HS-5 (cell line): ENCODE data around the gene OLFML3.

Experiments used
- DNase-seq: peaks from one replicate; pipeline ENCODE4 v3.0.0-alpha.2; 2012; ENCODE audit warnings: low read depth

Gene OLFML3

DNA sequence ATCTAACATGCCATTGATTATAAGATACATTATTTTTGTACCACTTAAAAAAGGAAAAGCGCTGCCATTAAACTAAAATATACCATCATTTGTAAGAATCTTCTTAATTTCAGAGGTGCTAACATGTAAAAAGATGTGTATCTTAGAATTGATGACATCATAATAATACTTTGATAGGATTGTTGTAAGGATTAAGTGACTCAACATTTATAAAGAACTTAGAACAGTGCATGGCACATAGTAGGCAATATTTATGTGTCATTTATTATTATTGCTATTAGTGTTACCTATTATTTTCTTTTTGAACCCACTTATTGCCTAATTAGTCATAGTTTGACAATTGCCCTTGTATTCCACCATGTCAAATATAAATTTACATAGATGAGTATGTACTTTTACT is 28.4 kb upstream of the OLFML3 start:
- DNase-seq: no peak

- DNase-seq: no peak
Measured at GRCh38 chr1:113951719-113952118, 27.6 kb upstream of the OLFML3 start.

DNA sequence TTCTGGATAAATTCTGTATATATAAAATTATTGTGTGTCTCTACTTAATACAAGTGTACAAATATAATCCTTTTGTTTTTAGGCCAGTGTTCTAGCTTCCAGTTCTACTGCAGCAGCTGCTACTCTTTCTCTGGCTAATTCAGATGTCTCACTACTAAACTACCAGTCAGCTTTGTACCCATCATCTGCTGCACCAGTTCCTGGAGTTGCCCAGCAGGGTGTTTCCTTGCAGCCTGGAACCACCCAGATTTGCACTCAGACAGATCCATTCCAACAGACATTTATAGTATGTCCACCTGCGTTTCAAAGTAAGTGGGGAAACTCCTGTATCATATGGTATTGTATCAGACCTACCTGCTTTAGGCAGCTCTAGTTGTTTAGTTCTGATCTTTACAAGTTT is 21.3 kb upstream of the OLFML3 start:
- no peak for DNase-seq

GRCh38 chr1:113958691-113959090 is 20.6 kb upstream of the OLFML3 start:
- DNase-seq: no peak

- DNase-seq: no peak
Measured at GRCh38 chr1:113963281-113963906, 15.9 kb upstream of the OLFML3 start.

GRCh38 chr1:113965703-113966412 is 13.4 kb upstream of the OLFML3 start:
- DNase-seq: no peak

DNA sequence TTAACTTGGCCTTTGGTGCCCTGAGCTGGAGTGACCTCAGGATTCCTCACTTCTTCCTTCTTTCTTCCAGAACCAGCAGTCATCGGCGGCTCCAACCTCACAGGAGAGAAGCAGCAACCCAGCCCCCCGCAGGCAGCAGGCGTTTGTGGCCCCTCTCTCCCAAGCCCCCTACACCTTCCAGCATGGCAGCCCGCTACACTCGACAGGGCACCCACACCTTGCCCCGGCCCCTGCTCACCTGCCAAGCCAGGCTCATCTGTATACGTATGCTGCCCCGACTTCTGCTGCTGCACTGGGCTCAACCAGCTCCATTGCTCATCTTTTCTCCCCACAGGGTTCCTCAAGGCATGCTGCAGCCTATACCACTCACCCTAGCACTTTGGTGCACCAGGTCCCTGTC is 6.3 kb upstream of the OLFML3 start:
- no peak for DNase-seq

- DNase-seq: no peak
Measured at GRCh38 chr1:113975211-113975895, 3.9 kb upstream of the OLFML3 start.

DNA sequence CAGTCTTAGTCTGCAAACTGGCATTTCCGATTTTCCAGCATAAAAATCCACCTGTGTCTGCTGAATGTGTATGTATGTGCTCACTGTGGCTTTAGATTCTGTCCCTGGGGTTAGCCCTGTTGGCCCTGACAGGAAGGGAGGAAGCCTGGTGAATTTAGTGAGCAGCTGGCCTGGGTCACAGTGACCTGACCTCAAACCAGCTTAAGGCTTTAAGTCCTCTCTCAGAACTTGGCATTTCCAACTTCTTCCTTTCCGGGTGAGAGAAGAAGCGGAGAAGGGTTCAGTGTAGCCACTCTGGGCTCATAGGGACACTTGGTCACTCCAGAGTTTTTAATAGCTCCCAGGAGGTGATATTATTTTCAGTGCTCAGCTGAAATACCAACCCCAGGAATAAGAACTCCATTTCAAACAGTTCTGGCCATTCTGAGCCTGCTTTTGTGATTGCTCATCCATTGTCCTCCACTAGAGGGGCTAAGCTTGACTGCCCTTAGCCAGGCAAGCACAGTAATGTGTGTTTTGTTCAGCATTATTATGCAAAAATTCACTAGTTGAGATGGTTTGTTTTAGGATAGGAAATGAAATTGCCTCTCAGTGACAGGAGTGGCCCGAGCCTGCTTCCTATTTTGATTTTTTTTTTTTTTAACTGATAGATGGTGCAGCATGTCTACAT is 2.5 kb upstream of the OLFML3 start:
- no peak for DNase-seq

DNA sequence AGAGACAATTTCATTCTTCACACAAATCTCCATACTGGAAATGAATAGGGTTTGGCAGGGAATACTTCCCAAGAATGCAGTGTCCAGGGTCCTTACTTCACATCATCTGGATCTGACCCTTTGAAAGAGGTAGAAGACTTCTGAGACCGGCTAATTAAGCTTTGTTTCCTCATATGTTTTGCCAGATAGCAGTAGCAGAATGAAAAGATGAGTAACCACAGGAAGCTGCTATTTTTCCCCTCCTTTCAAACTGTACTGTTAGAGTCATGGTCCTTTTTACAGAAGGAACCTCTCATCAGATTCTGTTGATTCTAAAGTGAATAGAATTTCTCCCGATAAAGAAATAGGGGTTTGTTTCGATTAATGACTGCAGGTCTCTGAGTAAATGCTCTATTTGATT is 1.4 kb upstream of the OLFML3 start:
- no peak for DNase-seq

DNA sequence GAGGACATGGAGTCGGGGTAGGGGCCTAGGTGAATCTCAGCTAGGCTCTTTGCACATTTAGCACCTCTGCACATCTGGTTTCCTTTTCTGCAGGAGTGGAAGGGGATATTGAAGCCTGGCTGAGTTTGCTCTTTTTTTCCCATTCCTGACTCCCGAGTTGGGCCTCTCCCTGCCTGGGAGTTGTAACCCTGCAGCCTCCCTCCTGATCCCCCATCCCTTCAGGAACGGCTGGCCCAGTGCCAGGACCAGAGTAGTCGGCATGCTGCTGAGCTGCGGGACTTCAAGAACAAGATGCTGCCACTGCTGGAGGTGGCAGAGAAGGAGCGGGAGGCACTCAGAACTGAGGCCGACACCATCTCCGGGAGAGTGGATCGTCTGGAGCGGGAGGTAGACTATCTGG is 836 bp downstream of the OLFML3 start:
- DNase-seq: no peak

- DNase-seq: no peak
Measured at GRCh38 chr1:113981962-113982931, 3.0 kb downstream of the OLFML3 start.

GRCh38 chr1:113982949-113983348 is 3.7 kb downstream of the OLFML3 start:
- DNase-seq: no peak

DNA sequence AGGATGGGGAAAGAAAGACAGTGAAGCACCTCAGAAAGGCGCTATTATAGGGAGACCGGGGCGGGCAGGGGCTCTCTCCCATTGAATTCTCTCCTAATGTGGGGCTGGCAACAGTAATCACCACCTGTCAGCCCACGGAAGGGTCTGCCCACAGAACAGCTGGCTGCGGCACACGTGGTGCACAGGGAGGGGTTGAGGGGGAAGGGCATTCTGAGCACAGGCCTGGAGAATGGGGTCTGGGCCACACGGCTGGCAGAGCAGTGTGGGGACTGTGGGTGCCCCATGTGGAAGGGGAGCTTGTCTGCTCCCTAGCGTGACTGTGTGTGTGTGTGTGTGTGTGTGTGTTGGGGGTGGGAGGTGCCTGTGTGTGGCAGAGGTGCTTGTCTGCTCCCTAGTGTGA is 4.1 kb downstream of the OLFML3 start:
- no peak for DNase-seq

DNA sequence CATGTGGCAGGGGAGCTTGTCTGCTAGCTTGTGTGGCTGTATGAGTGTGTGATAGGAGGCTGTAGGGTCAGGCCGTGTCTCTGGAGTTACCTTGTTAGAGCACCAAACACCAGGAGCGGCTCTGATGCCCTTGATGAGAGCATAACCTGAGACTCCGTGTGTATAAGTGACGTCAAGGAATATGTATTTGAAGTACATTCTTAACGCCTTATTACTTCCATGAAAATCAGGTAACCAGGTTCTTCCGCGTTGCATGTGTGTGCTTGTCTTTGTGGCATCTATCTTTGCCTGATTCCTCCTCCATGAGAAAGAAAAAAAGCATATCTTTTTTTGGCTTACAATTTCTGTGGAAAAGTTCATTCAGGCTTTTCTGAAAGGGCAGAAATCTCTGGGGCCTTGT is 4.6 kb downstream of the OLFML3 start:
- no peak for DNase-seq

DNA sequence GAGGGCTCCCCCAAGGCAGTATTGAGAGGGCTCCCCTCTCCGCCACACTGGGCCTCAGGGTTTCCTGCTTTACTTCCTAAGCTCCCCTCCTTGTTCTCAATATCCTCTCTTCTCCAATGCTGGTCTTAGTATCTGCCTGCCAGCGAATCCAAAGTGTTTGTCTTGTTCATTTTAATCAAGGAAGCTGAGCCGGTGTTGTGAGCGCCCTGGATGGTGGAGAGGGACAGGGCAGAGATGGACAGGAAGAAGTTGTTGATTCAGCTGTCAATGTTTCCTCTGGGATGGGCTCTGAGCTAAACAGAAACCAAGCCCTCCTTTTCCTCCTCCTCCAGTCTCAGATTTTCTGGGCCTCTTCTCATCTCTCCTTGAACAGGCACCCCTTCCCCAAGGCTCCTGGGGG is 5.4 kb downstream of the OLFML3 start:
- DNase-seq: no peak

DNA sequence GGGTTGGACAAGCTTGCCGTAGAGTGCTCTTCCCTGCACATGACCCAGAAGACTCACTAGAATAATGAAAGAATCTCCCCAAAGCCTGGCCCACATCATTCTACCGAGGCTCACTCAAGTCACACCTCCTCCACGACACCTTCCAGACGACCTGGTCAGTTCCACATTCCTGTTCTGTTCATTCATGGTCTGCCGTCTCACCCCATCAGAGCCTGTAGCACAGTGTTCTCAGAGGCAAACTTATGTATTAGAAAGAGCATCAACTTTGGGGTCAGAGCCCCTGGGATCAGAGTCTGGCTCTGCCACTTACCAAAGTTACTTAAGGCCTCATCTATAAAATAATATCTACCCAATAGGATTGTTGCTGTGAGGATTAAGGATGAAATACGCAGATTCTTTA is 7.5 kb downstream of the OLFML3 start:
- no peak for DNase-seq

DNA sequence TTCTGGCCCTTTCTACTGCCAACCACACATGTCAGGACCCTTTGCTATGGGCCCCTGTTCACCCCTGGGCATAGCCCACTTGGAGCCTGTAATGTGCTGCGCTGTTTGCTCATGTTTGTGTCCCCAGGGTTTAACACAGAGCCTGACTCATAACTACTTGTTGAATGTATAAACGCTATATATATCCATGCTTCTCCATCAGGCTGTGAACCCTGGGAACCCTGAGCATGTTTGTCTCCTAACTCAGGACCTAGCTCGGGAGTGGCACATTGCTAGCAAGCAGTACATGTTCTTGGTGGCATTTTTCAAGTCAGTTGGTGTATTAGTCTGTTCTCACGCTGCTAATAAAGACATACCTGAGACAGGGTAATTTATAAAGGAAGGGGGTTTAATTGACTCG is 8.0 kb downstream of the OLFML3 start:
- DNase-seq: no peak

- DNase-seq: no peak
Measured at GRCh38 chr1:113990530-113990929, 11.3 kb downstream of the OLFML3 start.

DNA sequence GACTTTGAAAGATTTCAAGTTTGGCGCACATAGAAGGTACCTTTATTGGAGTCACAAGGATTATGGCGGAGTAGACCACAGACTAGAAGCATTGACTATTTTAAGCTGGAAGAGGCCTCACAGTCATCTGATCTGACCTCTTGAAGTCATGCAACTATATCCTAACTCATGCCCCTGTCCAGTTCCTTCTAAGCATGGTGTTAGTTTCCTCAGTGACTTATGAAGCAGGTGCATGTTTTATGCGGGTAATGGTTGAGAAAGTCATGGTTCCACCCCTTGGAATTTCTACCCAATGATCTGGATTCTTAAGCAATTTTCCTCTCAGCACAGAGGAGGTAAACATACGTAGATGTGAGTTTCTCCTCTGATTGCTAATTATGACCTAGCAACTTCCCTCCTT is 11.7 kb downstream of the OLFML3 start:
- DNase-seq: no peak

DNA sequence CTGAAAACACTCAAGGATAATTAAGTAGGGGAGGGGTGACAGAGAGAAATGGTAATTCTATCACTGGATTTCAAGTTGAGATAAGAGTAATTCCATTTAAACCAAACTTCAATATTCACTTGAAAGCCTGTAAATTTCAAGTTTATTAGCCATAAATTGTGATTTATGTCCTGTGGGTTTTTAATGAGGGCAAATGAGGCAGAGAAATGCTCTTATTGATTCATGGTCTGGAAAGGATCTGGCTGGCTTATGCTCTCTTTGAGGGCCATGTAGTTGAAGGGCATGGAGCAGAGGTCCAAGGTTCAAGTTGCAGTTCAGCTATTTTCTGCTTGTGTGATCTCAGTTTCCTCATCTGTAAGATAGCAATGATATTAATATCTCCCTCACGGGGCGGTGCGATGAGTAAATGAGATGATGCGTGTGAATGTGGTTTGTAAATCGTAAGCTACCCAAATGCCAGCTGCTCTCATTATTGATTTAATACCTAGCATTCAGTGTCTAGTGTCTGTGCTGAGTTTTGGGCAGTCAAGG is 12.3 kb downstream of the OLFML3 start:
- DNase-seq: no peak

DNA sequence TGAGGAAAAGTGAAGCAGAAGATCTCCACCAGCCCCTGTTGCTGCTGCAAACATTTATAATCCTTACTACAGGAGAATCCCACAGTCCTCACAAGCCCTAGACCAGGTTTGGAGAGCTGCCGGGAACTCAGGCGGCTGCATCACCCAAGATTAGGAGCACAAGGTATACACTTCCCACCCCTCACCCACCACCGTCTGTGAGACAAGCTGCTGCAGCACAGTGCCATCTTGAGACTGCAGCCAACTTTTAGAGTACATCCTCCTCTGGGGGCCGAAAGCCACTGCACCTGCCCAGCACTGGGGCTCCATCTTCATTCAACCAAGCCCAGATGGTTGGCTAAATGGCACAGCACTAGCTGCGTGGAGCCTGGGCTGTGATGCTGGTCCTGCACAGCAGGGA is 13.8 kb downstream of the OLFML3 start:
- no peak for DNase-seq
